Kidney (tissue), 14 donors: Measurements from ENCODE around the gene CNTN2. TPM values are rescaled to one million over a fixed set of nuclear protein-coding genes. Genes with fewer than 3 reads are reported as not detected.

Experiments used
- DNase-seq, 5 donors: peaks; one replicate each; pipeline ENCODE4 v3.0.0-alpha.2; 2013 to 2020
- FAIRE-seq: peaks from 2 replicates; lab custom pipeline; 2012; peaks lifted over from hg19 to GRCh38; lab: Jason Lieb, UNC
- H3K27ac ChIP-seq, 2 donors: one replicate each; pipeline ENCODE4 v1.7.0; 2013; ENCODE audit warnings: low read depth in 2 of 2, low read length in 2 of 2, inconsistent platforms in 1 of 2
- H3K27me3 ChIP-seq: one replicate; pipeline ENCODE4 v1.7.1; 2013; ENCODE audit warnings: low read length, inconsistent platforms; ENCODE audit not compliant: control insufficient read depth, insufficient read depth
- H3K36me3 ChIP-seq, 3 donors: one replicate each; pipeline versions ENCODE4 v1.7.0 to v1.7.1; 2013; ENCODE audit warnings: low read length in 3 of 3, control low read depth in 1 of 3, inconsistent platforms in 1 of 3; ENCODE audit not compliant: insufficient read depth in 3 of 3, control insufficient read depth in 2 of 3
- H3K4me1 ChIP-seq, 3 donors: one replicate each; pipeline versions ENCODE4 v1.7.0 to v1.7.1; 2013; ENCODE audit warnings: low read length in 3 of 3, inconsistent platforms in 1 of 3, low read depth in 1 of 3; ENCODE audit not compliant: control insufficient read depth in 2 of 3, insufficient read depth in 2 of 3
- H3K4me3 ChIP-seq, 3 donors: one replicate each; pipeline versions ENCODE4 v1.7.0 to v1.8.1; 2013; ENCODE audit warnings: low read length in 3 of 3, control low read depth in 1 of 3, inconsistent platforms in 1 of 3
- H3K9ac ChIP-seq, 3 donors: one replicate each; pipeline versions ENCODE4 v1.7.0 to v1.7.1; 2013; ENCODE audit warnings: low read length in 3 of 3, control low read depth in 1 of 3, inconsistent platforms in 1 of 3
- H3K9me3 ChIP-seq, 3 donors: one replicate each; pipeline versions ENCODE4 v1.7.0 to v1.7.1; 2013; ENCODE audit warnings: low read length in 3 of 3, control low read depth in 1 of 3, inconsistent platforms in 1 of 3; ENCODE audit not compliant: control insufficient read depth in 2 of 3, insufficient read depth in 1 of 3
- intact Hi-C: fragments of 100-400 bp; cut with DNase I; formaldehyde crosslinking; loops from one replicate; pipeline ENCODE4 v1.11.1; 2022
- polyA plus RNA-seq: library from polyadenylated mRNA; stranded (reverse); fragments of 350-450 nt; fragmentation: Illumina TruSeq; extraction: RNeasy Lipid Tissue Mini Kit (QIAGEN cat#74804); gene quantifications from one replicate; pipeline ENCODE4 v1.2.3, GENCODE V29; 2014; ENCODE audit warnings: low read depth, low replicate concordance; ENCODE audit not compliant: insufficient read depth
- total RNA-seq: library from RNA; stranded (reverse); fragmentation: NEBNext Ultra II Directional; extraction: Animal tissue kit (Norgen Biotek cat#: 25700); gene quantifications from one replicate; pipeline ENCODE4 v1.2.1, GENCODE V29; 2021
- TF ChIP-seq, protein P1 (sequence below): IDR thresholded peaks from 3 replicates; pipeline ENCODE4 v1.5.1; 2012; ENCODE audit warnings: mild to moderate bottlenecking, moderate library complexity, borderline replicate concordance; ENCODE audit not compliant: insufficient read depth; ENCODE audit errors: extremely low read depth
- donor health status: control.
- donor health status: control.
- donor health status: control.
- donor health status: control.
- donor health status: control.
- donor health status: DM: yes; HTN: yes; CAD: no.
- donor health status: Normal renal cell carcinoma (clear cell type).

The CNTN2 gene
- total and polyA plus RNA-seq, 2 donors from 2014 or later, result 0.15 to 0.44 TPM

DNA sequence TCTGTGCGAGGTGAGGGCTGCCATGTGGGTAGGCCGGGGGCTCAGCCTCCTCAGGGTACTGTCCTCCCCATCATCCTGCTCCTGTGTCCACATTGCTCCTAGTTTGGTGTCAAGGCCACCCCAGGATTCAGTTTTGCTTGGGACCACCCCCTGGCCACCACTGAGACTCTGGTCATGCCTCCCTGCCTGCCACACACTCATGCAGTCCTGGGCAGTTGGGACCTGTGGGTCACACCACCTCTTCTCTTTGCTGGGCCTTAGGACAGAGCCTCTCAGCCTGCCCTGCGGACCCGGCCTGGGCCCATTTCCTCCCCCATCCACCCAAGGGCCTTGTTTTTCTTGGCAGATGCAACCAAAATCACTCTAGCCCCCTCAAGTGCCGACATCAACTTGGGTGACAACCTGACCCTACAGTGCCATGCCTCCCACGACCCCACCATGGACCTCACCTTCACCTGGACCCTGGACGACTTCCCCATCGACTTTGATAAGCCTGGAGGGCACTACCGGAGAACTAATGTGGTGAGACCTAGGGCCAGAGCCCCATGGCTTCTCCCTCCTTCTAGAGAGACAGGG, 21.8 kb downstream of the CNTN2 start:
- DNase-seq, result no peak
- no peak overlapping the region for H3K4me3 ChIP-seq
- H3K27ac ChIP-seq, result no peak overlapping the region
- TF ChIP-seq, protein P1, sequence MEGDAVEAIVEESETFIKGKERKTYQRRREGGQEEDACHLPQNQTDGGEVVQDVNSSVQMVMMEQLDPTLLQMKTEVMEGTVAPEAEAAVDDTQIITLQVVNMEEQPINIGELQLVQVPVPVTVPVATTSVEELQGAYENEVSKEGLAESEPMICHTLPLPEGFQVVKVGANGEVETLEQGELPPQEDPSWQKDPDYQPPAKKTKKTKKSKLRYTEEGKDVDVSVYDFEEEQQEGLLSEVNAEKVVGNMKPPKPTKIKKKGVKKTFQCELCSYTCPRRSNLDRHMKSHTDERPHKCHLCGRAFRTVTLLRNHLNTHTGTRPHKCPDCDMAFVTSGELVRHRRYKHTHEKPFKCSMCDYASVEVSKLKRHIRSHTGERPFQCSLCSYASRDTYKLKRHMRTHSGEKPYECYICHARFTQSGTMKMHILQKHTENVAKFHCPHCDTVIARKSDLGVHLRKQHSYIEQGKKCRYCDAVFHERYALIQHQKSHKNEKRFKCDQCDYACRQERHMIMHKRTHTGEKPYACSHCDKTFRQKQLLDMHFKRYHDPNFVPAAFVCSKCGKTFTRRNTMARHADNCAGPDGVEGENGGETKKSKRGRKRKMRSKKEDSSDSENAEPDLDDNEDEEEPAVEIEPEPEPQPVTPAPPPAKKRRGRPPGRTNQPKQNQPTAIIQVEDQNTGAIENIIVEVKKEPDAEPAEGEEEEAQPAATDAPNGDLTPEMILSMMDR, result no peak
- no peaks in the 10 kb centered on the region for H3K4me1 ChIP-seq
- no peak overlapping the region for H3K9ac ChIP-seq
- no peaks in the 10 kb centered on the region for H3K9me3 ChIP-seq
- H3K36me3 ChIP-seq, result no peaks in the 10 kb centered on the region
- intact Hi-C loops, result loop anchor here (10.0 kb wide), 1 partner anchor 90 kb away; no protein-coding TSS in a partner anchor
- H3K27me3 ChIP-seq, result no peaks in the 10 kb centered on the region
- no peak for FAIRE-seq

DNA sequence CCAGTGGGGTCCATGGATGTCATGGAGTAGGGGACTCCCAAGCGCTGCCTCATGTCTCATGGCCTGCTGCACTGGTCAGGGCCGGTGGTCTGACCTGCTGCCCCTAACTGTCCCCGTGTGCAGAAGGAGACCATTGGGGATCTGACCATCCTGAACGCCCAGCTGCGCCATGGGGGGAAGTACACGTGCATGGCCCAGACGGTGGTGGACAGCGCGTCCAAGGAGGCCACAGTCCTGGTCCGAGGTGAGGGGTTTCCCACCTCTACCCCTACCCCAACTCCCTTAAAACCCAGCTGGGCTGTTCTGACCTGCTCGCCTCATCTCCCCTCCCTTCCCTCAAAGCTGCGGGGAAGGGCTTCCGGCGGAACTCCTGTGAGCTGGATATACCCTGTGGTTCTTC, 22.7 kb downstream of the CNTN2 start:
- Histone ChIP-seq H3K4me3 (no peak overlapping the region), H3K9me3 (no peaks in the 10 kb centered on the region), H3K27ac (no peak overlapping the region), H3K9ac (no peak overlapping the region), H3K27me3 (no peaks in the 10 kb centered on the region), H3K4me1 (no peaks in the 10 kb centered on the region), H3K36me3 (no peaks in the 10 kb centered on the region)
- FAIRE-seq, result no peak
- TF ChIP-seq, protein P1, result no peak
- no peak for DNase-seq
- intact Hi-C loops, result loop anchor here (10.0 kb wide), 1 partner anchor 91 kb away; no protein-coding TSS in a partner anchor

DNA sequence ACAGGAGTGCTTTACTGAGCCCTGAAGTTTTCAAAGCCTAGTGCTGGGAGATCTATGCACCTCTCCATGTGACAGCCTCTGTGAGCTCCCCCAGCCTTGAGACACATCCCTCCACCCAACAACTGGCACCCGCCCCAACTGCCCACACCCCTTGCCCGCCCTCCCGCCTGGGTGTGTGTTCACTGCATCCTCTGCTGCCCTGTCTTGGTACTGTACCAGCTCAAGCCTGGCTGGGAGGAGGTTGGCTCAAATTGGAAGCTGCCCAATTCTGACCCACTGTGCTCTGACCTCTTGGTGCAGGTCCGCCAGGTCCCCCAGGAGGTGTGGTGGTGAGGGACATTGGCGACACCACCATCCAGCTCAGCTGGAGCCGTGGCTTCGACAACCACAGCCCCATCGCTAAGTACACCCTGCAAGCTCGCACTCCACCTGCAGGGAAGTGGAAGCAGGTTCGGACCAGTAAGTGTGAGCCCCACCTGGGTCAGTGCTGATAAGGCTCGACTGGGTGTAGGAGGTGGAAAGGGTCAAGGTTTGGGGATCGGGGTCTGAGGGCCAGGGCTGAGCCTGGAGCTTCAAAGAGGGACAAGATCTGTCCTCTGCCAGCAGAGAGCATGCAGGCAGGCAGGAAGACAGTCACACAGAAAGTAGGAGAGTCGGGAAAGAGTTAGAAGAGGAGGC, 23.3 kb downstream of the CNTN2 start:
- intact Hi-C loops, result loop anchor here (10.0 kb wide), 1 partner anchor 91 kb away; no protein-coding TSS in a partner anchor

More for the DNA sequence above, 23.3 kb downstream of the CNTN2 start:
- DNase-seq, result no peak
- no peaks in the 10 kb centered on the region for H3K4me1 ChIP-seq
- TF ChIP-seq, protein P1, result no peak
- no peak for FAIRE-seq
- H3K9me3 ChIP-seq, result no peaks in the 10 kb centered on the region
- no peak overlapping the region for H3K4me3 ChIP-seq
- no peak overlapping the region for H3K9ac ChIP-seq
- H3K36me3 ChIP-seq, result no peaks in the 10 kb centered on the region
- no peak overlapping the region for H3K27ac ChIP-seq
- no peaks in the 10 kb centered on the region for H3K27me3 ChIP-seq
